Trophoblast cell (in vitro differentiated cells and primary cell): Measurements from ENCODE around the gene FAM210B.
"Not testable (repeated sequence)": the region's sequence is repeated elsewhere in the genome, so short reads cannot be mapped to it uniquely, and the experiment has no call there.

Experiments used
- DNase-seq, 2 donors: peaks; one replicate each; pipeline ENCODE4 v3.0.0-alpha.2; 2016
- H2AFZ ChIP-seq: 2 replicates; pipeline ENCODE4 v1.6.1; 2013; ENCODE audit warnings: low read length, moderate library complexity, mild to moderate bottlenecking; ENCODE audit not compliant: insufficient read depth, poor library complexity
- H2AK5ac ChIP-seq: 2 replicates; pipeline ENCODE4 v1.6.1; 2013; ENCODE audit warnings: mild to moderate bottlenecking, low read length
- H2BK120ac ChIP-seq: 2 replicates; pipeline ENCODE4 v1.6.1; 2013; ENCODE audit warnings: low read length, mild to moderate bottlenecking, moderate library complexity; ENCODE audit not compliant: insufficient read depth, poor library complexity
- H2BK12ac ChIP-seq: 2 replicates; pipeline ENCODE4 v1.6.1; 2013; ENCODE audit warnings: mild to moderate bottlenecking, low read length, moderate library complexity
- H2BK5ac ChIP-seq: 2 replicates; pipeline ENCODE4 v1.6.1; 2013; ENCODE audit warnings: low read length, low read depth, moderate library complexity, mild to moderate bottlenecking; ENCODE audit not compliant: poor library complexity
- H3K14ac ChIP-seq: 2 replicates; pipeline ENCODE4 v1.6.1; 2013; ENCODE audit warnings: mild to moderate bottlenecking, low read length
- H3K18ac ChIP-seq: 2 replicates; pipeline ENCODE4 v1.6.1; 2013; ENCODE audit warnings: mild to moderate bottlenecking, low read length
- H3K23ac ChIP-seq: 2 replicates; pipeline ENCODE4 v1.6.1; 2013; ENCODE audit warnings: low read length
- H3K27ac ChIP-seq: 2 replicates; pipeline ENCODE4 v1.5.1; 2013; ENCODE audit warnings: low read depth, mild to moderate bottlenecking, inconsistent platforms, low read length, moderate library complexity
- H3K27me3 ChIP-seq: 2 replicates; pipeline ENCODE4 v1.6.1; 2013; ENCODE audit warnings: inconsistent platforms, mild to moderate bottlenecking, low read length, moderate library complexity; ENCODE audit not compliant: insufficient read depth
- H3K36me3 ChIP-seq, 2 experiments: 1 replicate in 1 of 2; 2 replicates in 1 of 2; pipeline ENCODE4 v1.6.1; 2013; ENCODE audit warnings: low read length in 2 of 2, mild to moderate bottlenecking in 2 of 2, moderate library complexity in 1 of 2; ENCODE audit not compliant: insufficient read depth in 2 of 2, control insufficient read depth in 1 of 2
- H3K4ac ChIP-seq: 2 replicates; pipeline ENCODE4 v1.6.1; 2013; ENCODE audit warnings: low read depth, mild to moderate bottlenecking, low read length, moderate library complexity
- H3K4me1 ChIP-seq, 2 experiments: 1 replicate in 1 of 2; 2 replicates in 1 of 2; pipeline ENCODE4 v1.6.1; 2013; ENCODE audit warnings: low read length in 2 of 2, mild to moderate bottlenecking in 2 of 2, moderate library complexity in 1 of 2; ENCODE audit not compliant: insufficient read depth in 2 of 2, control insufficient read depth in 1 of 2
- H3K4me2 ChIP-seq: 2 replicates; pipeline ENCODE4 v1.6.1; 2013; ENCODE audit warnings: inconsistent platforms, mild to moderate bottlenecking, low read length, moderate library complexity
- H3K4me3 ChIP-seq: 2 replicates; pipeline ENCODE4 v1.5.1; 2013; ENCODE audit warnings: mild to moderate bottlenecking, low read depth, low read length, inconsistent platforms
- H3K79me1 ChIP-seq: one replicate; pipeline ENCODE4 v1.6.1; 2013; ENCODE audit warnings: low read length
- H3K79me2 ChIP-seq: 2 replicates; pipeline ENCODE4 v1.6.1; 2013; ENCODE audit warnings: low read length, mild to moderate bottlenecking; ENCODE audit not compliant: control insufficient read depth, insufficient read depth, poor library complexity
- H3K9ac ChIP-seq: 2 replicates; pipeline ENCODE4 v1.6.1; 2013; ENCODE audit warnings: mild to moderate bottlenecking, low read length
- H3K9me3 ChIP-seq: 2 replicates; pipeline ENCODE4 v1.6.1; 2013; ENCODE audit warnings: low read depth, mild to moderate bottlenecking, control low read depth, inconsistent platforms, low read length; ENCODE audit not compliant: insufficient read depth
- H4K12ac ChIP-seq: 2 replicates; pipeline ENCODE4 v1.6.1; 2013; ENCODE audit warnings: low read depth, mild to moderate bottlenecking, low read length, moderate library complexity
- H4K8ac ChIP-seq: 2 replicates; pipeline ENCODE4 v1.6.1; 2013; ENCODE audit warnings: low read depth, mild to moderate bottlenecking, low read length, moderate library complexity
- H4K91ac ChIP-seq: one replicate; pipeline ENCODE4 v1.6.1; 2013; ENCODE audit warnings: low read depth, mild to moderate bottlenecking, low read length, moderate library complexity
- WGBS: extraction: QIAGEN DNeasy Blood & Tissue Kit; methylation state at CpG from one replicate; pipeline ENCODE4 v1.1.7; 2013; ENCODE audit warnings: missing lambda C conversion rate; ENCODE audit not compliant: insufficient read length, insufficient coverage; ENCODE audit errors: extremely low coverage; 5-methylcytosine and 5-hydroxymethylcytosine counted together

FAM210B gene

DNA sequence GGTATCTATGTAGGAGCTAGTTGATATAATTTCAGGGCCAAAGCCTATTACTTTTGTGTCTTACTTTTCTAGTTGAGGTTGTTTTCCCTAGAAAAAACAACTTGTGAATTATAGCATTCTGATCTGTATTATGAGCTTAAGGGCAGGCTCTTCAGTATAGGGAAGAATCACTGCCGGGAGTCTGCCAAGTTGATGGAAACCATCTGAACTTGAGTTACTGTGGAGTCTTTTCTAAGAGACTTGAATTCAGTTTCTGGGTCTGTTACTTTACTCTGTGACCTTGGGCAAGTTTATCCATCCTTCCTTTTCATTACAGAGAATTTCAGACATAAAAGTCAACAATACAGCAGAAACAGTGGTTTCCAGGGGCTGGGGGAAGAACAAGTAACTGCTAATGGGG is 51.2 kb downstream of the FAM210B start:
- H3K79me2 ChIP-seq, result no peaks in the 10 kb centered on the region
- no peak for DNase-seq
- H3K79me1 ChIP-seq, result no peaks in the 10 kb centered on the region
- no peak overlapping the region for H3K14ac ChIP-seq
- no peak overlapping the region for H3K18ac ChIP-seq
- no peak overlapping the region for H3K4me2 ChIP-seq
- H4K8ac ChIP-seq, result no peak overlapping the region
- H3K4me3 ChIP-seq, result no peak overlapping the region
- H3K36me3 ChIP-seq, result peaks cover 14 to 19% of the 10 kb centered on the region in 2 experiments
- WGBS, result no CpG with 5 or more reads among the region's 1 CpG
- no peak overlapping the region for H4K91ac ChIP-seq
- H2BK120ac ChIP-seq, result no peak overlapping the region
- no peaks in the 10 kb centered on the region for H3K4me1 ChIP-seq
- H3K27ac ChIP-seq, result no peak overlapping the region
- no peak overlapping the region for H3K9ac ChIP-seq
- H3K23ac ChIP-seq, result no peak overlapping the region
- H2AK5ac ChIP-seq, result no peak overlapping the region
- no peak overlapping the region for H2BK12ac ChIP-seq
- no peak overlapping the region for H3K4ac ChIP-seq
- H2AFZ ChIP-seq, result no peak overlapping the region
- no peaks in the 10 kb centered on the region for H3K27me3 ChIP-seq
- no peaks in the 10 kb centered on the region for H3K9me3 ChIP-seq
- H2BK5ac ChIP-seq, result no peak overlapping the region
- no peak overlapping the region for H4K12ac ChIP-seq

DNA sequence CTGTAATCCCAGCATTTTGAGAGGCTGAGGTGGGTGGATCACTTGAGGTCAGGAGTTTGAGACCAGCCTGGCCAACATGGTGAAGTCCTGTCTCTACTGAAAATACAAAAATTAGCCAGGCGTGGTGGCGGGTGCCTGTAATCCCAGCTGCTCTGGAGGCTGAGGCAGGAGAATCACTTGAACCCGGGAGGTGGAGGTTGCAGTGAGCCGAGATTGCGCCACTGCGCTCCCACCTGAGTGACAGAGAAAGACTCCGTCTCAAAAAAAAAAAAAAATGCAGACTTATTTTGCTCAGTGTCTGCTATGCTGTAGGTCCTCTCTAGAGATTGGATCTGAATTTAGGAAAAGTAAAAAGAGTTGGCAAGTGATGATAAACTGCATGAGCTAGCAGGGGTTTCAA is 52.5 kb downstream of the FAM210B start:
- not testable (repeated sequence) for H3K27ac ChIP-seq, H3K79me1 ChIP-seq, DNase-seq, H3K9ac ChIP-seq, H2AFZ ChIP-seq, H2AK5ac ChIP-seq, H4K8ac ChIP-seq, H3K4me1 ChIP-seq, H2BK12ac ChIP-seq, H3K79me2 ChIP-seq, H3K14ac ChIP-seq, H3K4ac ChIP-seq, H3K4me2 ChIP-seq, H3K23ac ChIP-seq, H2BK120ac ChIP-seq, H3K9me3 ChIP-seq, H3K27me3 ChIP-seq, H4K12ac ChIP-seq, H3K4me3 ChIP-seq, H4K91ac ChIP-seq, H3K18ac ChIP-seq, H2BK5ac ChIP-seq
- no CpG with 5 or more reads among the region's 7 CpGs for WGBS
- peaks cover 11 to 15% of the 10 kb centered on the region in 2 experiments for H3K36me3 ChIP-seq

DNA sequence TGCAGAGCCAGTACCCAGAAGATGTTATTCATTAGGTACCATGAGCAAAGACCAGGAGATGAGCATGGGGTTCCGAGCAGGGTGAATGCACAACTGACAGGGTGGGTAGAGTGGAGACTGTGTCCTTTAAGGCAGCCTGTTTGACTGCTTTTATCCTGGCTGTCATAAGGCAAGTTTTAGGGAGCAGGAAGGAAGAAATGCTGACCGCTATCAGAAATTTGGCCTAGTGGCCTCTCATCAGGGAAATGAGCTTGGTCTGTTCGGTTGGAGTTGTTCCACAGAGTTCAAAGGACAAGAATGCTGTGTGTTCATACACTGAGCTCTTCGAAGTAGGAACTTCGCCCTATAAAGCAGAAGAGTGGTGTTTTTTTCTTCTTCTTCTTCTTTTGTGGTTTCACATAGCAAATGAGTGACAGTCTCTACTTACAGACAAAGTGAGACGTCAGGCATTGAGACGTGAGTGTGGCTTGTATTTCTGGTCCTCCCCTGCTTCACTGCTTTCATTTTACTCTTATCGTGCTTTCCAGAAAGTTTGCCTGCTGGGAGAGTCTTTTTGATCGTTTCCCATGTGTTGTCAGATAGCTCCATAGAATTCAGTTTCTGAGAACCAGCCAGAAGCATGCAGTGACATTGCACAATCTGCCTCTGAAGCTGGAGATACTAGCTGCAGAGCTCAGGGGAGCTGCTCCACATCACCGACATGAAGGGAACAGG is 53.1 kb downstream of the FAM210B start, which contains the start of gene CASS4:
Gene CASS4, plus strand, starts transcription at position 502 of the 714 bp plus-strand sequence. Its CDS starts 199 bp downstream, at position 701.
- no peak within 1 kb of the TSS for H2BK5ac ChIP-seq
- no CpG with 5 or more reads among the region's 10 CpGs for WGBS
- no peak within 1 kb of the TSS for H3K23ac ChIP-seq

DNA sequence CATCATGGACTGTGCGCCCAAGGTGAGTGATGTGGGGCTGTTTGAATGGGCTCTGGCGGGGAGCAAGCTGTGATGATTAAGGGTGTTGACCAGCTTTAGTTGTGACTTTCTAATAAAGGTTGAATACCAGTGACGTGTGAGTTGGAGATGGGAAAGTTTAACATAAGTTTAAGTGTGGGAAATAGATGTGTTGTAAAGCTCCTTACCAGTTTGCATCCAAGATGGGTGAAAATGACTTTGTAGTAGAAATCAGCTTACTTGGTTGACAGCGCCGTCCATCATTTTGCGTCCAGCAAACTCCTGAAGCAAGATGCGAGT is 53.7 kb downstream of the FAM210B start:
- Histone ChIP-seq H4K12ac (no peak overlapping the region), H3K27ac (no peak overlapping the region), H3K4me1 (no peaks in the 10 kb centered on the region), H3K18ac (no peak overlapping the region), H3K79me1 (no peaks in the 10 kb centered on the region), H3K9ac (no peak overlapping the region), H2BK12ac (no peak overlapping the region), H3K79me2 (no peaks in the 10 kb centered on the region), H3K36me3 (peaks cover 5 to 7% of the 10 kb centered on the region in 2 experiments), H3K23ac (no peak overlapping the region), H3K9me3 (no peaks in the 10 kb centered on the region), H2BK5ac (no peak overlapping the region), H3K27me3 (no peaks in the 10 kb centered on the region), H2AFZ (no peak overlapping the region), H3K4me3 (no peak overlapping the region), H3K4me2 (no peak overlapping the region), H3K4ac (no peak overlapping the region), H4K91ac (no peak overlapping the region), H4K8ac (no peak overlapping the region), H3K14ac (no peak overlapping the region), H2BK120ac (no peak overlapping the region), H2AK5ac (no peak overlapping the region)
- 100% methylated on average over 1 of the region's 7 CpGs for WGBS
- DNase-seq, result no peak

More for the DNA sequence above, 53.1 kb downstream of the FAM210B start, which contains the start of gene CASS4:
- Histone ChIP-seq H3K27ac (no peak within 1 kb of the TSS), H3K4me2 (no peak within 1 kb of the TSS), H4K8ac (no peak within 1 kb of the TSS), H2AK5ac (no peak within 1 kb of the TSS), H3K27me3 (no peaks in the 10 kb centered on the region), H3K79me1 (no peaks in the 10 kb centered on the region), H4K91ac (no peak within 1 kb of the TSS), H2BK120ac (no peak within 1 kb of the TSS), H3K4me1 (no peaks in the 10 kb centered on the region), H3K9ac (no peak within 1 kb of the TSS), H3K18ac (no peak within 1 kb of the TSS), H4K12ac (no peak within 1 kb of the TSS), H2BK12ac (no peak within 1 kb of the TSS), H3K79me2 (no peaks in the 10 kb centered on the region), H3K36me3 (peaks cover 8 to 11% of the 10 kb centered on the region in 2 experiments), H2AFZ (no peak within 1 kb of the TSS), H3K14ac (no peak within 1 kb of the TSS), H3K4ac (no peak within 1 kb of the TSS), H3K9me3 (no peaks in the 10 kb centered on the region), H3K4me3 (no peak within 1 kb of the TSS)
- no peak for DNase-seq
